H9 (cell line): Measurements from ENCODE around the gene DIAPH3. TPM values are rescaled to one million over a fixed set of nuclear protein-coding genes. Genes with fewer than 3 reads are reported as not detected.

Source experiments
- DNase-seq: peaks from one replicate; pipeline ENCODE4 v3.0.0-alpha.2; 2017
- H2AFZ ChIP-seq: one replicate; pipeline ENCODE4 v1.6.1; 2013; ENCODE audit warnings: mild to moderate bottlenecking, low read length, control low read depth, moderate library complexity
- H2AK5ac ChIP-seq: 2 replicates; pipeline ENCODE4 v1.6.1; 2013; ENCODE audit warnings: low read length, control low read depth, mixed read lengths; ENCODE audit not compliant: insufficient read length
- H2BK120ac ChIP-seq: one replicate; pipeline ENCODE4 v1.6.1; 2013; ENCODE audit warnings: low read depth, mild to moderate bottlenecking, low read length, control low read depth, inconsistent platforms; ENCODE audit not compliant: poor library complexity, severe bottlenecking
- H2BK12ac ChIP-seq: 2 replicates; pipeline ENCODE4 v1.6.1; 2013; ENCODE audit warnings: low read length, control low read depth, mixed read lengths, low read depth; ENCODE audit not compliant: insufficient read length
- H2BK15ac ChIP-seq: 2 replicates; pipeline ENCODE4 v1.6.1; 2013; ENCODE audit warnings: low read depth, low read length, control low read depth
- H2BK20ac ChIP-seq: one replicate; pipeline ENCODE4 v1.6.1; 2013; ENCODE audit warnings: low read depth, mild to moderate bottlenecking, low read length, control low read depth, inconsistent platforms; ENCODE audit not compliant: poor library complexity, severe bottlenecking
- H2BK5ac ChIP-seq: 2 replicates; pipeline ENCODE4 v1.6.1; 2013; ENCODE audit warnings: low read length, control low read depth, mixed read lengths; ENCODE audit not compliant: insufficient read length
- H3K14ac ChIP-seq: 2 replicates; pipeline ENCODE4 v1.6.1; 2013; ENCODE audit warnings: low read length, control low read depth; ENCODE audit not compliant: insufficient read depth
- H3K18ac ChIP-seq: 2 replicates; pipeline ENCODE4 v1.6.1; 2013; ENCODE audit warnings: low read depth, mild to moderate bottlenecking, mixed read lengths, low read length, control low read depth; ENCODE audit not compliant: insufficient read length
- H3K23ac ChIP-seq: 2 replicates; pipeline ENCODE4 v1.6.1; 2013; ENCODE audit warnings: low read length, control low read depth, mixed read lengths, low read depth; ENCODE audit not compliant: insufficient read length
- H3K23me2 ChIP-seq: 2 replicates; pipeline ENCODE4 v1.6.1; 2013; ENCODE audit warnings: low read depth, mild to moderate bottlenecking, mixed read lengths, low read length, control low read depth; ENCODE audit not compliant: insufficient read length, poor library complexity, severe bottlenecking
- H3K27ac ChIP-seq: 2 replicates; pipeline ENCODE4 v1.5.1; 2013; ENCODE audit warnings: low read length, control low read depth, mixed read lengths, low read depth; ENCODE audit not compliant: insufficient read length
- H3K27me3 ChIP-seq: 2 replicates; pipeline ENCODE4 v1.6.1; 2013; ENCODE audit warnings: low read length, control low read depth, inconsistent platforms; ENCODE audit not compliant: insufficient read depth
- H3K4ac ChIP-seq: 2 replicates; pipeline ENCODE4 v1.6.1; 2013; ENCODE audit warnings: low read depth, mild to moderate bottlenecking, control low read depth, inconsistent platforms, low read length, moderate library complexity
- H3K4me1 ChIP-seq: 2 replicates; pipeline ENCODE4 v1.6.1; 2013; ENCODE audit warnings: low read length, control low read depth, inconsistent platforms; ENCODE audit not compliant: insufficient read depth
- H3K4me2 ChIP-seq: 2 replicates; pipeline ENCODE4 v1.6.1; 2013; ENCODE audit warnings: low read length, control low read depth, mixed read lengths; ENCODE audit not compliant: insufficient read length, insufficient read depth
- H3K56ac ChIP-seq: 2 replicates; pipeline ENCODE4 v1.6.1; 2013; ENCODE audit warnings: low read depth, mild to moderate bottlenecking, mixed read lengths, low read length, control low read depth; ENCODE audit not compliant: insufficient read length
- H3K79me1 ChIP-seq: 2 replicates; pipeline ENCODE4 v1.6.1; 2013; ENCODE audit warnings: low read depth, mild to moderate bottlenecking, moderate library complexity, low read length, control low read depth, inconsistent platforms; ENCODE audit not compliant: insufficient read depth, poor library complexity, severe bottlenecking
- H3K79me2 ChIP-seq: 2 replicates; pipeline ENCODE4 v1.6.1; 2013; ENCODE audit warnings: low read length, control low read depth, inconsistent platforms; ENCODE audit not compliant: insufficient read depth
- H3K9ac ChIP-seq: 2 replicates; pipeline ENCODE4 v1.6.1; 2013; ENCODE audit warnings: low read length, control low read depth, mixed read lengths; ENCODE audit not compliant: insufficient read length; ENCODE audit errors: extremely low read depth
- H3K9me3 ChIP-seq: one replicate; pipeline ENCODE4 v1.6.1; 2013; ENCODE audit warnings: low read depth, low read length, inconsistent platforms; ENCODE audit not compliant: control insufficient read depth
- H3T11ph ChIP-seq: one replicate; pipeline ENCODE4 v1.6.1; 2013; ENCODE audit warnings: mild to moderate bottlenecking, low read length, control low read depth, inconsistent platforms
- H4K20me1 ChIP-seq: one replicate; pipeline ENCODE4 v1.6.1; 2013; ENCODE audit not compliant: control insufficient read depth, insufficient read length, insufficient read depth
- H4K5ac ChIP-seq: 2 replicates; pipeline ENCODE4 v1.6.1; 2013; ENCODE audit warnings: low read depth, mild to moderate bottlenecking, mixed read lengths, low read length, control low read depth; ENCODE audit not compliant: insufficient read length
- H4K8ac ChIP-seq: replicated peaks from 2 replicates; pipeline ENCODE4 v1.6.1; 2013; ENCODE audit warnings: low read length, control low read depth, mixed read lengths, low read depth; ENCODE audit not compliant: insufficient read length
- H4K91ac ChIP-seq: 2 replicates; pipeline ENCODE4 v1.6.1; 2013; ENCODE audit warnings: low read depth, mild to moderate bottlenecking, moderate library complexity, mixed read lengths, low read length, control low read depth; ENCODE audit not compliant: insufficient read length
- H3K27ac Mint-ChIP-seq, 3 experiments: 2 replicates in 2 of 3; 3 replicates in 1 of 3; pipeline ENCODE4 v1.8.0; 2020 to 2021; ENCODE audit warnings: mixed read lengths in 3 of 3, mild to moderate bottlenecking in 1 of 3, moderate library complexity in 1 of 3
- H3K27me3 Mint-ChIP-seq: 2 replicates; pipeline ENCODE4 v1.8.0; 2021; ENCODE audit warnings: low read depth, mild to moderate bottlenecking, moderate library complexity, mixed read lengths
- H3K36me3 Mint-ChIP-seq, 3 experiments: 2 replicates in 2 of 3; 3 replicates in 1 of 3; pipeline ENCODE4 v1.8.0; 2020 to 2021; ENCODE audit warnings: low read depth in 3 of 3, mixed read lengths in 3 of 3; ENCODE audit not compliant: insufficient read depth in 1 of 3
- H3K4me1 Mint-ChIP-seq, 2 experiments: 2 replicates each; pipeline ENCODE4 v1.8.0; 2020; ENCODE audit warnings: mixed read lengths in 2 of 2
- H3K4me3 Mint-ChIP-seq, 2 experiments: 2 replicates in 1 of 2; 3 replicates in 1 of 2; pipeline ENCODE4 v1.8.0; 2020 to 2021; ENCODE audit warnings: mild to moderate bottlenecking in 2 of 2, mixed read lengths in 2 of 2, moderate library complexity in 1 of 2
- H3K9me3 Mint-ChIP-seq, 2 experiments: 2 replicates in 1 of 2; 3 replicates in 1 of 2; pipeline ENCODE4 v1.8.0; 2020; ENCODE audit warnings: mild to moderate bottlenecking in 2 of 2, mixed read lengths in 2 of 2, moderate library complexity in 1 of 2
- total RNA-seq: library from RNA; stranded (reverse); gene quantifications from 2 replicates; pipeline ENCODE4 v1.2.1, GENCODE V29; 2021
- TF ChIP-seq, protein P1 (sequence below): fragments of 200-600 bp; sonication (generic); conservative IDR thresholded peaks from 3 replicates; pipeline ENCODE4 v1.8.0; 2021; ENCODE audit warnings: antibody characterized with exemption, mild to moderate bottlenecking

DIAPH3 gene
- total RNA-seq, 1 experiment from 2014 or later, result 23.1 TPM

- Mint-ChIP-seq H3K4me1 (peaks cover 17 to 18% of the 10 kb centered on the region in 2 experiments), H3K36me3 (no peaks in the 10 kb centered on the region; a peak in 1 of 7 replicates), H3K27ac (no peak overlapping the region), H3K4me3 (no peak overlapping the region), H3K9me3 (no peaks in the 10 kb centered on the region; a peak in 2 of 5 replicates), H3K27me3 (no peaks in the 10 kb centered on the region)
- H3K27ac ChIP-seq, result no peak overlapping the region
- H3K56ac ChIP-seq, result no peak overlapping the region
- H4K20me1 ChIP-seq, result no peaks in the 10 kb centered on the region
- H4K8ac ChIP-seq, result no peak overlapping the region
- TF ChIP-seq, protein P1, sequence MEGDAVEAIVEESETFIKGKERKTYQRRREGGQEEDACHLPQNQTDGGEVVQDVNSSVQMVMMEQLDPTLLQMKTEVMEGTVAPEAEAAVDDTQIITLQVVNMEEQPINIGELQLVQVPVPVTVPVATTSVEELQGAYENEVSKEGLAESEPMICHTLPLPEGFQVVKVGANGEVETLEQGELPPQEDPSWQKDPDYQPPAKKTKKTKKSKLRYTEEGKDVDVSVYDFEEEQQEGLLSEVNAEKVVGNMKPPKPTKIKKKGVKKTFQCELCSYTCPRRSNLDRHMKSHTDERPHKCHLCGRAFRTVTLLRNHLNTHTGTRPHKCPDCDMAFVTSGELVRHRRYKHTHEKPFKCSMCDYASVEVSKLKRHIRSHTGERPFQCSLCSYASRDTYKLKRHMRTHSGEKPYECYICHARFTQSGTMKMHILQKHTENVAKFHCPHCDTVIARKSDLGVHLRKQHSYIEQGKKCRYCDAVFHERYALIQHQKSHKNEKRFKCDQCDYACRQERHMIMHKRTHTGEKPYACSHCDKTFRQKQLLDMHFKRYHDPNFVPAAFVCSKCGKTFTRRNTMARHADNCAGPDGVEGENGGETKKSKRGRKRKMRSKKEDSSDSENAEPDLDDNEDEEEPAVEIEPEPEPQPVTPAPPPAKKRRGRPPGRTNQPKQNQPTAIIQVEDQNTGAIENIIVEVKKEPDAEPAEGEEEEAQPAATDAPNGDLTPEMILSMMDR, result no peak
- no peaks in the 10 kb centered on the region for H3K79me2 ChIP-seq
- no peak overlapping the region for H3T11ph ChIP-seq
- H2BK20ac ChIP-seq, result no peak overlapping the region
- DNase-seq, result no peak
- no peak overlapping the region for H2BK12ac ChIP-seq
- no peak overlapping the region for H2AFZ ChIP-seq
- no peaks in the 10 kb centered on the region for H3K9me3 ChIP-seq
- H2BK120ac ChIP-seq, result no peak overlapping the region
- no peak overlapping the region for H2BK15ac ChIP-seq
- H2AK5ac ChIP-seq, result no peak overlapping the region
- no peaks in the 10 kb centered on the region for H3K4me1 ChIP-seq
- no peaks in the 10 kb centered on the region for H3K27me3 ChIP-seq
- H2BK5ac ChIP-seq, result no peak overlapping the region
- no peak overlapping the region for H3K4me2 ChIP-seq
- H3K23me2 ChIP-seq, result no peaks in the 10 kb centered on the region
- no peaks in the 10 kb centered on the region for H3K79me1 ChIP-seq
- H3K14ac ChIP-seq, result no peak overlapping the region
- no peak overlapping the region for H3K23ac ChIP-seq
- no peak overlapping the region for H3K4ac ChIP-seq
- no peak overlapping the region for H4K91ac ChIP-seq
- no peak overlapping the region for H3K9ac ChIP-seq
- no peak overlapping the region for H4K5ac ChIP-seq
- no peak overlapping the region for H3K18ac ChIP-seq
Measured at GRCh38 chr13:59755632-59756290, 408.0 kb downstream of the DIAPH3 start.
